Activated naive CD4-positive, alpha-beta T cell treated with anti-CD3 and anti-CD28 coated beads, Interleukin-2, amount 50 U/mL, for 16 hours (primary cell): ENCODE measurements around the gene KRTAP12-3.

ENCODE experiments used
- DNase-seq: peaks from one replicate; pipeline ENCODE4 v3.0.0-alpha.2; 2020

The KRTAP12-3 gene

GRCh38 chr21:44703731-44704635, 46.3 kb downstream of the KRTAP12-3 start:
- no peak for DNase-seq

GRCh38 chr21:44704636-44705001, 46.9 kb downstream of the KRTAP12-3 start:
- DNase-seq = no peak

- DNase-seq = no peak
These were observed 48.4 kb downstream of the KRTAP12-3 start for GRCh38 chr21:44706026-44706705.

- DNase-seq = no peak
These were observed 49.2 kb downstream of the KRTAP12-3 start for GRCh38 chr21:44706706-44707581.
